Ectodermal cell (in vitro differentiated cells): ENCODE results near the gene CSNK2A2.

Experiments used
- H3K27ac ChIP-seq: 2 replicates; pipeline ENCODE4 v1.7.0; 2013; ENCODE audit warnings: mild to moderate bottlenecking, low read depth, low read length; ENCODE audit not compliant: insufficient read depth, poor library complexity, severe bottlenecking
- H3K27me3 ChIP-seq: 2 replicates; pipeline ENCODE4 v1.7.0; 2013; ENCODE audit warnings: mild to moderate bottlenecking, low read length; ENCODE audit not compliant: insufficient read depth, control insufficient read depth, poor library complexity, severe bottlenecking
- H3K36me3 ChIP-seq: one replicate; pipeline ENCODE4 v1.7.0; 2013; ENCODE audit warnings: low read length; ENCODE audit not compliant: control insufficient read depth, insufficient read depth
- H3K4me1 ChIP-seq: one replicate; pipeline ENCODE4 v1.7.0; 2013; ENCODE audit warnings: low read length; ENCODE audit not compliant: control insufficient read depth, insufficient read depth
- H3K4me3 ChIP-seq: 2 replicates; pipeline ENCODE4 v1.7.0; 2013; ENCODE audit warnings: low read depth, low read length, control low read depth; ENCODE audit not compliant: insufficient read depth
- H3K9me3 ChIP-seq: 2 replicates; pipeline ENCODE4 v1.7.0; 2013; ENCODE audit warnings: mild to moderate bottlenecking, low read length, moderate library complexity; ENCODE audit not compliant: control insufficient read depth
- WGBS, 2 experiments: methylation state at CpG; one replicate each; pipeline ENCODE4 v1.1.7; 2013; ENCODE audit warnings: missing lambda C conversion rate in 2 of 2; 5-methylcytosine and 5-hydroxymethylcytosine counted together

Gene CSNK2A2

GRCh38 chr16:58222532-58223316, 24.8 kb upstream of the CSNK2A2 start:
- no peak overlapping the region for H3K27ac ChIP-seq
- no peaks in the 10 kb centered on the region for H3K9me3 ChIP-seq
- H3K4me1 ChIP-seq = no peaks in the 10 kb centered on the region
- H3K27me3 ChIP-seq = no peaks in the 10 kb centered on the region
- WGBS, 2 experiments = 60 to 61% methylated on average over 7 of the region's 7 CpGs
- no peak overlapping the region for H3K4me3 ChIP-seq
- H3K36me3 ChIP-seq = no peaks in the 10 kb centered on the region

- Histone ChIP-seq H3K36me3 (no peaks in the 10 kb centered on the region), H3K27me3 (no peaks in the 10 kb centered on the region), H3K9me3 (no peaks in the 10 kb centered on the region), H3K4me1 (no peaks in the 10 kb centered on the region), H3K27ac (no peak overlapping the region), H3K4me3 (no peak overlapping the region)
Observed at GRCh38 chr16:58219432-58219831, 21.5 kb upstream of the CSNK2A2 start.

- Histone ChIP-seq H3K27ac (no peak overlapping the region), H3K4me3 (no peak overlapping the region), H3K9me3 (no peaks in the 10 kb centered on the region), H3K36me3 (no peaks in the 10 kb centered on the region), H3K4me1 (no peaks in the 10 kb centered on the region), H3K27me3 (no peaks in the 10 kb centered on the region)
- WGBS, 2 experiments = 29 to 31% methylated on average over 3 of the region's 3 CpGs
Observed at GRCh38 chr16:58218786-58219185, 20.9 kb upstream of the CSNK2A2 start.

- Histone ChIP-seq H3K4me3 (no peak overlapping the region), H3K9me3 (no peaks in the 10 kb centered on the region), H3K27me3 (peaks cover 6% of the 10 kb centered on the region), H3K27ac (no peak overlapping the region), H3K4me1 (no peaks in the 10 kb centered on the region), H3K36me3 (no peaks in the 10 kb centered on the region)
- WGBS, 2 experiments = 21 to 30% methylated on average over 2 of the region's 2 CpGs
Observed at GRCh38 chr16:58217311-58217925, 19.5 kb upstream of the CSNK2A2 start.

GRCh38 chr16:58212824-58213655, 15.1 kb upstream of the CSNK2A2 start:
- Histone ChIP-seq H3K27ac (no peak overlapping the region), H3K4me1 (no peaks in the 10 kb centered on the region), H3K36me3 (no peaks in the 10 kb centered on the region), H3K27me3 (peaks cover 6% of the 10 kb centered on the region), H3K4me3 (no peak overlapping the region), H3K9me3 (no peaks in the 10 kb centered on the region)
- WGBS, 2 experiments = 71 to 75% methylated on average over 3 of the region's 3 CpGs

- 94 to 96% methylated on average over 2 of the region's 3 CpGs for WGBS, 2 experiments
- no peaks in the 10 kb centered on the region for H3K9me3 ChIP-seq
- no peaks in the 10 kb centered on the region for H3K36me3 ChIP-seq
- no peak overlapping the region for H3K4me3 ChIP-seq
- no peaks in the 10 kb centered on the region for H3K4me1 ChIP-seq
- peaks cover 6% of the 10 kb centered on the region for H3K27me3 ChIP-seq
- H3K27ac ChIP-seq = no peak overlapping the region
Observed at GRCh38 chr16:58211846-58212245, 13.9 kb upstream of the CSNK2A2 start.

GRCh38 chr16:58211245-58211644, 13.3 kb upstream of the CSNK2A2 start:
- no peaks in the 10 kb centered on the region for H3K4me1 ChIP-seq
- no peak overlapping the region for H3K4me3 ChIP-seq
- peaks cover 6% of the 10 kb centered on the region for H3K27me3 ChIP-seq
- H3K9me3 ChIP-seq = no peaks in the 10 kb centered on the region
- no peaks in the 10 kb centered on the region for H3K36me3 ChIP-seq
- no peak overlapping the region for H3K27ac ChIP-seq

GRCh38 chr16:58205276-58206036, 7.5 kb upstream of the CSNK2A2 start:
- H3K9me3 ChIP-seq = no peaks in the 10 kb centered on the region
- no peaks in the 10 kb centered on the region for H3K4me1 ChIP-seq
- no peaks in the 10 kb centered on the region for H3K36me3 ChIP-seq
- H3K27me3 ChIP-seq = no peaks in the 10 kb centered on the region
- H3K27ac ChIP-seq = no peak overlapping the region
- no peak overlapping the region for H3K4me3 ChIP-seq
- WGBS, 2 experiments = 72 to 75% methylated on average over 10 of the region's 10 CpGs

- WGBS, 2 experiments = 64 to 69% methylated on average over 5 of the region's 5 CpGs
- H3K9me3 ChIP-seq = no peaks in the 10 kb centered on the region
- H3K27ac ChIP-seq = no peak overlapping the region
- H3K27me3 ChIP-seq = peaks cover 12% of the 10 kb centered on the region
- no peak overlapping the region for H3K4me3 ChIP-seq
- no peaks in the 10 kb centered on the region for H3K36me3 ChIP-seq
- no peaks in the 10 kb centered on the region for H3K4me1 ChIP-seq
Observed at GRCh38 chr16:58201163-58201562, 3.3 kb upstream of the CSNK2A2 start.
